Fibroblast of lung (primary cell): ENCODE data around the gene MYRF. TPM values are rescaled to one million over a fixed set of nuclear protein-coding genes. Genes with fewer than 3 reads are reported as not detected.
A peak's percentile ranks its signal among the peaks of the same experiment; 100 is the strongest.

Experiments used
- DNase-seq, 2 donors: peaks; one replicate each; pipeline versions ENCODE4 v3.0.0 to v3.0.0-alpha.2; 2010; ENCODE audit warnings: low read depth in 2 of 2
- H2AFZ ChIP-seq: 2 replicates; pipeline ENCODE4 v1.5.1; 2012; ENCODE audit warnings: low read length, control low read depth, inconsistent platforms
- H3K27ac ChIP-seq: 2 replicates; pipeline ENCODE4 v1.5.1; 2011; ENCODE audit warnings: low read length, control low read depth; ENCODE audit not compliant: insufficient read depth
- H3K27me3 ChIP-seq: 2 replicates; pipeline ENCODE4 v1.5.1; 2011; ENCODE audit warnings: mild to moderate bottlenecking, low read length; ENCODE audit not compliant: control insufficient read depth, insufficient read depth
- H3K36me3 ChIP-seq: 2 replicates; pipeline ENCODE4 v1.5.1; 2011; ENCODE audit warnings: low read length; ENCODE audit not compliant: control insufficient read depth, insufficient read depth
- H3K4me1 ChIP-seq: 2 replicates; pipeline ENCODE4 v1.5.1; 2011; ENCODE audit warnings: low read length; ENCODE audit not compliant: control insufficient read depth, insufficient read depth; ENCODE audit errors: extremely low read depth
- H3K4me2 ChIP-seq: 2 replicates; pipeline ENCODE4 v1.5.1; 2011; ENCODE audit warnings: low read length, control low read depth; ENCODE audit not compliant: insufficient read depth; ENCODE audit errors: extremely low read depth
- H3K4me3 ChIP-seq, 4 experiments: fragments of 200-600 bp in 1 of 4; sonication (generic) in 1 of 4; replicated peaks in 1 of 4; 2 replicates each; pipeline ENCODE4 v1.5.1; 2011 to 2016; ENCODE audit warnings: low read length in 4 of 4, low read depth in 3 of 4, mild to moderate bottlenecking in 3 of 4, control low read depth in 2 of 4, inconsistent platforms in 1 of 4, mixed read lengths in 1 of 4; ENCODE audit not compliant: insufficient read depth in 1 of 4; ENCODE audit errors: control extremely low read depth in 1 of 4
- H3K79me2 ChIP-seq: 2 replicates; pipeline ENCODE4 v1.5.1; 2012; ENCODE audit warnings: mild to moderate bottlenecking, low read length, inconsistent platforms; ENCODE audit not compliant: control insufficient read depth, insufficient read depth
- H3K9ac ChIP-seq: 2 replicates; pipeline ENCODE4 v1.5.1; 2011; ENCODE audit warnings: mild to moderate bottlenecking, low read length, control low read depth; ENCODE audit not compliant: insufficient read depth
- H3K9me3 ChIP-seq: 2 replicates; pipeline ENCODE4 v1.5.1; 2012; ENCODE audit warnings: low read depth, low read length; ENCODE audit not compliant: control insufficient read depth, insufficient read depth
- H4K20me1 ChIP-seq: 2 replicates; pipeline ENCODE4 v1.5.1; 2011; ENCODE audit warnings: low read length; ENCODE audit not compliant: control insufficient read depth, insufficient read depth; ENCODE audit errors: extremely low read depth
- CTCF ChIP-seq, 2 donors: IDR thresholded peaks in 1 of 2; conservative IDR thresholded peaks in 1 of 2; 1 replicate in 1 of 2; 2 replicates in 1 of 2; pipeline ENCODE4 v1.5.1; 2011 to 2012; ENCODE audit warnings: low read length in 2 of 2, control low read depth in 1 of 2, inconsistent platforms in 1 of 2, low read depth in 1 of 2, mild to moderate bottlenecking in 1 of 2
- EZH2 ChIP-seq: IDR thresholded peaks from 2 replicates; pipeline ENCODE4 v1.5.1; 2012; ENCODE audit warnings: low read length, control low read depth, mild to moderate bottlenecking; ENCODE audit errors: missing control alignments
- polyA plus RNA-seq, 2 donors: library from polyadenylated mRNA; depleted of rRNA in 1 of 2; stranded (reverse) in 1 of 2; unstranded in 1 of 2; fragments of >200 nt; gene quantifications; 2 replicates each; pipeline ENCODE4 v1.2.1, GENCODE V29; 2011 to 2012; ENCODE audit warnings: missing spikeins in 1 of 2
- total RNA-seq: library from RNA; depleted of rRNA; stranded (reverse); fragments of >200 nt; gene quantifications from 2 replicates; pipeline ENCODE4 v1.2.1, GENCODE V29; 2014

Gene MYRF
- total and polyA plus RNA-seq, 2 donors (not counting 1 experiment from before 2014, with no cell fraction given): 0.10 to 0.17 TPM

- Histone ChIP-seq H4K20me1 (no peaks in the 10 kb centered on the region), H3K4me3 (no peak overlapping the region), H2AFZ (no peak overlapping the region), H3K27me3 (peaks cover 3% of the 10 kb centered on the region), H3K36me3 (no peaks in the 10 kb centered on the region), H3K27ac (no peak overlapping the region), H3K79me2 (no peaks in the 10 kb centered on the region), H3K4me1 (no peaks in the 10 kb centered on the region), H3K9me3 (no peaks in the 10 kb centered on the region), H3K9ac (no peak overlapping the region), H3K4me2 (no peak overlapping the region)
- TF ChIP-seq EZH2 (no peak), CTCF (conservative IDR thresholded peaks at IDR 0.05 in 1 of 2, IDR thresholded peaks at IDR 0.05 in 1 of 2; ENCODE audit: low read depth in 1 of 2, low read length in 2 of 2) (no peak)
- no peak for DNase-seq
Observed at GRCh38 chr11:61763930-61764605, 11.6 kb downstream of the MYRF start.

GRCh38 chr11:61764606-61765260 lies 12.3 kb downstream of the MYRF start:
- Histone ChIP-seq H3K79me2 (no peaks in the 10 kb centered on the region), H3K27me3 (peaks cover 3% of the 10 kb centered on the region), H4K20me1 (no peaks in the 10 kb centered on the region), H3K4me2 (no peak overlapping the region), H3K36me3 (no peaks in the 10 kb centered on the region), H3K9me3 (no peaks in the 10 kb centered on the region), H2AFZ (no peak overlapping the region), H3K4me3 (no peak overlapping the region), H3K4me1 (no peaks in the 10 kb centered on the region), H3K9ac (no peak overlapping the region), H3K27ac (no peak overlapping the region)
- TF ChIP-seq EZH2 (no peak), CTCF (conservative IDR thresholded peaks at IDR 0.05 in 1 of 2, IDR thresholded peaks at IDR 0.05 in 1 of 2; ENCODE audit: low read depth in 1 of 2, low read length in 2 of 2) (no peak)
- DNase-seq: peak in 1 of 2 donors; percentile 24

- Histone ChIP-seq H3K36me3 (no peaks in the 10 kb centered on the region), H4K20me1 (no peaks in the 10 kb centered on the region), H2AFZ (no peak overlapping the region), H3K4me1 (no peaks in the 10 kb centered on the region), H3K4me2 (no peak overlapping the region), H3K79me2 (no peaks in the 10 kb centered on the region), H3K4me3 (no peak overlapping the region), H3K9ac (no peak overlapping the region), H3K27me3 (peaks cover 3% of the 10 kb centered on the region), H3K9me3 (no peaks in the 10 kb centered on the region), H3K27ac (no peak overlapping the region)
- no peak for DNase-seq
- TF ChIP-seq EZH2: no peak
- no peak for TF ChIP-seq CTCF (conservative IDR thresholded peaks at IDR 0.05 in 1 of 2, IDR thresholded peaks at IDR 0.05 in 1 of 2; ENCODE audit: low read depth in 1 of 2, low read length in 2 of 2)
Observed at GRCh38 chr11:61765550-61766253, 13.3 kb downstream of the MYRF start.
